ENCODE results near the gene HHATL.
A peak's percentile ranks its signal among the peaks of the same experiment; 100 is the strongest.

HHATL gene

DNA sequence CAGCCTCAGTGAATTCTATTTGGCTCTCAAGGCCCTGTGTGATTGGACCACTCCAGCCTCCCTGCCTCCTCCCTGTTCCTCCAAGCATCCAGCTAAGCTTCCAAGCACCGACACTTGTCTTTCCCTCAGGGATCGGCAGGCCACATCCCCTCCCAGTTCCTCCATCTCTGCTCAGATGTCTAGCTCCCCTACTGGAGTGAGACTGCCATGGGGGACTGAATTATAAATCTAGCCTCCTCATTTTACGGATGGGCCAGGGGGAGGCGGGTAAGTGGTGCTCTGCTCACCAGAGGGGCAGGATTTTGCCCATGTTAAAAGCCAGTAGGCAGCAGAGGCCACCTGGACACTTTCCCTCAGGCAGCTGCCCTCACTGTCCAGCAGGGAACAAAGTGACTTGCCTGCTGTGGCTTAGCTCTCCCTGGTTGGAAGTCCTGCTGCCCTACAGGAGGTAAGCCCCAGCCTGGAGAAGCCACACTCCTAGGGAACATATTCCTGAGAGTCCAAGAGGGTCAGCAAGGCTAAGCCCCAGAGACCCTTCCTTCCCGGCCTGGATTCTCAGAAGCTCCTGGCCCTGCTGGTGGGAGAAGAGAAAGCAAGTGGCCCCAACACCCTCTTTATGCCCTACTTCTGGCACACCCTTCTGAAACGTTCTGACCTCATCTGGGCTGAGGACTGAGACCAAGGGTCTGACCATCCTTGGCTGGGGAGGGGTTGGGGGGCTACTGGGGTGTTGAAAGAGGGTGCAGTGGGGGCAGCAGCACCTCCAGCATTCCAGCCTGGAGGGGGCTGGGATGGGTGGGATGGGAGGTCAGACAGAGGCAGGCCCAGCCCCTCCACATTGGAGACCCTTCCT, 9.1 kb upstream of the HHATL start:
- no peak for DNase-seq

DNA sequence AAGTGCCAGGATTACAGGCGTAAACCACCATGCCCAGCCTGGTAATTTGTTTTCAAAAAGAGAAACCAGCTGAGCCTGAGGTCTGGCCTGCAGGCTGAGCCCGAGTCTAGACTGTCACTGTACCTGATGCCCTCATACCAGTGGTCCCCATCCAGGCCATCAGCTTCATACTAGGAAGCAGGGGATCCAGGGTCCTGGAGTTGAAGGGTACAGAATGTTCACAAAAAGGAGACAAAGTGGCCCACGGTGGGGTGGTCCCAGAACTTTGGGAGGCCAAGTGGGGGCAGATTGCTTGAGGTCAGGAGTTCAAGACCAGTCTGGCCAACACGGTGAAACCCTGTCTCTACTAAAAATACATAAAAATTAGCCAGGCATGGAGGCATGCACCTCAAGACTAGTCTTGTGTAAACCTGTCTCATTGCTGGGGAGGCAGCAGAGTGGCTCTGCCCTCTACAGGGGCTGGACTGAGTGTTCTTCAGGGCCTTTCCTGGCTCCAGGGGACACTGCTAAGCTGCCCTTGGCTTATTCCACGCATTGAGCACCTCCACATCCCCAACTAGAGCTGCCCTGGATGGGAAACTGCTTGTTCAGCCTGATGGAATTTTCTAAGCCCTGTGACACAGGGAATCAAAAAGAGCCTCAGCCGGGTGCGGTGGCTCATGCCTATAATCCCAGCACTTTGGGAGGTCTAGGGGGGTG, 7.9 kb upstream of the HHATL start:
- no peak for DNase-seq

DNA sequence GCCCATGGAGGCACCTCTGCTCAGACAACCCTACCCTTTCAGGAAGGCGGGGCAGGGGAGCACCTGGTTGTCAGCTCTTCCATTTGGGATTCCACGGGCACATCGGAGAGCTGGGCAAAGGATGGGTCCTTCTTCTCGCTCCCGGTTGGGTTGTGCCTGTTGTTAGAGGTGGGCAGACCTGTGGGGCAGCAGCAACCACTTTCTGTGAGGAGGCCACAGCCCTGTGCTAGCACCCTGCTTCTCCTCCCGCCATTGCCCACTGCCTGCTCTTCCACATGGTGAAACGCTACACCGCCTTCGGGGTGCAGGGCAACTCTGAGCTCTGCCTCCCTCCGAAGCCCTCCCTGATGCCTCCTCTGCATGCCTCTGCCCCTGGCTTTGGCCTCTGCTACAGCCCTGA, 7.0 kb upstream of the HHATL start:
- no peak for DNase-seq

DNA sequence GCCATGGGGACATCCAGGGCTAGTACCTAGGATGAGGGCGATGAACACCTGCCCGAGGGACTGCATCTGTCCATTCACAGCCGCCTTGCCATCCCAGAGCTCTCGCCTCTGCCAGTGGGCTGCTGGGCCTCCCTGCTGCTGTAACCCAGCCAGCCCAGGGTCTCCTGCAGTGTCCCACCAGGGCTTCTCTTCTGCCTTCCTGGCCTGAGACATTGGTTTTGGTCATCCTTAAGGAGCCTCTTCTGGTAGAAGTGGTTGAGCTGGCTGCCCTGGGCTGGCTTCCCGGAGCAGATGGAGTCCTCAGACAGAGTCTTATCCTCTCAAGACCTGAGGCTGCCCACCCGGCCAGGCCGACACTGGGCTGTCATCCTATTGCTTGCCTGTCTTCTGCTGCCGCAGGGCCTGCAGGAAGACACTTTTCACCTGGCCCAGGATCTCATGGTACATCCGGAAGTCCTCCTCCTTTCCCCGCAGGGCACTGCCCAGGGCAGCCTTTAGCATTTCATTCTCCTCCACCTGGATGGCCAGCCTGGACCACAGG, 6.1 kb upstream of the HHATL start:
- DNase-seq: no peak

DNA sequence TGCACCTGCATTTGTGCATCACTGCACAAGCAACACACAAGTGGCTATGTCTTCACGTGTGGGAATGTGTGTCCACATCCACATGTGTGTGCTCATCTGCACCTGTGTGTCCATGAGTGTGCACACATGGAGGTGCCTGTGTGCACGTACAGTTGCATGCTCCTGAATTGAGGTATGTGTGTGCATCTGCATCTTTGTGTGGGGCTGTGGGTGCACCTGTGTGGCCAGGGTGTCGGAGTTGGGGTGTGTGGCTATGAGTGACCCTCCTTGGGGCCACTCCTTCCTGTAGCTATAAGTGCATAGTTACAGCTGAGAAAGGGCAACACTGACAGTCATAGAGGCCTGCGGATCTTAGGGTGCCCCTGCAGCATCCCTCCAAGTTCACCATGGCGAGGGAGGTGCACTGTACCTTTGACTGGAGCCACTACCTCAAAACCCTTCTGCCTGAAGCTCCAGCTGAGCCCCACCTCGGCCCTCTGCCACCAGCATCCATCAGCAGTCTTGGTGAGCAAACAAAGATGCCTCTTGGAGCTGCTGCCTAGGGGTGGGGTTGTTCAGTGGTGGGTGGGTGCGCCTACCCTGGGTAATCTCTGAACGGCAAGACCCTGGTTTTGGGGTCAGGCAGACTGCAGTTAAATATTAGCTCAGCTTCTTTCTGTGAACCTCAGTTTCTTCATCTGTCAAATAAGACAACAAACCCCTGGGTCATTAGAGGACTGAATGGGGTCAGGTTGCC, 5.2 kb upstream of the HHATL start:
- no peak for DNase-seq

DNA sequence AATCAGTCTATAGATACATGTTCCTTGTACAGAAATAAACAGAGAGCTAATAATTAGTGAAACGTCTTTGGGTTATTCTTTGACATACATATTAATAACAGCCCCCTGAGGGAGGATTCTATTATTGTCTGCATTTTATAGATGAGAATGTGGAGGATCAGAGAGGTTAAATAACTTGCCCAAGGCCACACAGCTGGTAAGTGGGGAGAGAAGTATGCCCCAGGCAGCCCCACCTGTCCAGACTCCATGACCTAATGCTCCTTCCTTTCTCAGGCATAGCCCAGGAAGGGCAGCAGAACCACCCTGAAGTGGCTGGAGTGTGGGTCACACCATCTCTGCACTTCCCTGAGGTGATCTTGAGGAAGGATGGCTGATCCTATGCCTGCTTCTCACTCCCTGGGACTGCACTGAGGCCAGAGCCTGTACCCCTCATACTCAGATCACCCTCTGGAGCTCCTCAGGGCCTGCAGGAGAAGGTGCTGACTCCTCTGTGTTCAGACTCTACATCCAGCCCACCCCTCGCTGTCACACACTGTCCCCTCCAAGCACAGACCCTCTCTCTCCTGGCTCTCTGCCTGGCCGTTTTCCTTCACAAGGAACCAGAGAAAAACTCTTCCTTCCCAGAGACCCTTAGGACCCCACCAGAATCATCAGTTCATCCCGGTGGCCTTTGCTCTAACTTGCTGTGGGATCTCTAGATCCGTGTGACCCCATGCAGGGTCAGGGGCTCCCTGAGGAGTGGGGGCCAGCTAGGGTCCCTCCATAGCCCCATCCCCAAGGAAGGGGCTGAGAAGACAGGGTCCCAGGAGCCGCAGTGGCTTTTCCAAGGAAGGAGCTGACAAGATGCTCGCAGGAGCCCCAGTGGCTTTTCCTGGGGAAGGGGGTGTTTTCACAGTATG, 4.4 kb upstream of the HHATL start:
- DNase-seq: no peak

DNA sequence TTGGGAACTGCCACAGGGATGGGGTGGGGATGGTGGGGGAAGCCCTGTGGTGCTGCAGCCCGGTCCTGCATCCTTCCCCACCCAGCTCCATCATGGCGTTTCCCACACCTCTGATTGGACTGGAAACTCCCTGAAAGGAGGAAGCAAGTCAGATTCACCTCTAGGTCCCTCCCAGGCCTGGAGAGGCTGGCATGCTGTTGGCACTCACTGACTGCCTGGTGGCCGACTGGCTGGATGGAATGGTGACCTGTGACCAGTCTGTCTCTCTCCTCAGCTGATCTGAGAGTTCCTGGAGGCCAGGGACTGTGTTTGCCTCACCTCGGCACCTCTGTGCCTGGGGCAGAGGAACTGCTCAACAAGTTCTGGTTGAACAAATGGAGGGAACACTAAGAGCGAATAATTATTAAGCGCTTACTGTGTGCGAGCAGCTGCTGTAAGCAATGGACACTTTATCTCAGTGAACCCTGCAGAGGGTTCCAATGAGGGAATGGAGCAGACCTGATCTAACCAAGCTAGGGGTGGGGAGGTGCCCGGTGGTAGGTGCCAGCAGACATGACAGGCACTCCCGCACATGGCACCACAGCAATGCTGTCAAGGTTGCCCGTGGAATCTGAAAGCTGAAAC, 3.5 kb upstream of the HHATL start:
- DNase-seq: no peak

DNA sequence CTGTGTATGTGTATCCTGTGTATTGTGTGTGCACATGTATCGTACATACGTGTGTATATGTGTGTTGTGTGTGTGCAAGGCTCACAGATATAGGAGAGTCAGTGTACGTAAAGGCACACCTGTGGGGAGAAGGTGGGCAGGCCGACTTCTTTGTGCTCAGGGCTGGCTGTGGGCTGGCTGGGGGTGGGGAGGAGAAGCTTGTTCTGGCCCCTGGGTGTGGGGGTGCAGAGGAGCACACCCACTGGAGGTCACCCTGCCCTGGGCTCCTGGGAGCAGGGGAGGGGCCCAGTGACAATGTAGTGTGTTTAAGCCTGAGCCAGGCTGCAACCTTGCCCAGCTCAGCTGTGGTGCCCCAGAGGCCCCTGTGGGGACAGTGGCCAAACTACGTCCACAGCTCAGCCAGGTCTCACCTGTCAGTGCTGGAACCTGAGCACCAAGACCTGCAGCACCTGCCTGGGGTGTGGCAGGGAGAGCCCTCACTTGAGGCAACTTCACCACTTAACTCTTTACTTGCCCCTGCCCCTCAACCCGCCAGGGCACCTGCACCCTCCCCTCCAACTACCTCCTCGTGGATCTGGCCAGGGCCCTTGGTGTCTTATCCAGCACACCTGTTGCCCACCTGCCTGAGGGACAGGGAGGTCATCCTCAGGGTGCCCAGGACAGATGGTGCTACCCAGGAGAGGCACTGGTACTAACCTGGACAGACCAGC, 2.6 kb upstream of the HHATL start:
- no peak for DNase-seq

DNA sequence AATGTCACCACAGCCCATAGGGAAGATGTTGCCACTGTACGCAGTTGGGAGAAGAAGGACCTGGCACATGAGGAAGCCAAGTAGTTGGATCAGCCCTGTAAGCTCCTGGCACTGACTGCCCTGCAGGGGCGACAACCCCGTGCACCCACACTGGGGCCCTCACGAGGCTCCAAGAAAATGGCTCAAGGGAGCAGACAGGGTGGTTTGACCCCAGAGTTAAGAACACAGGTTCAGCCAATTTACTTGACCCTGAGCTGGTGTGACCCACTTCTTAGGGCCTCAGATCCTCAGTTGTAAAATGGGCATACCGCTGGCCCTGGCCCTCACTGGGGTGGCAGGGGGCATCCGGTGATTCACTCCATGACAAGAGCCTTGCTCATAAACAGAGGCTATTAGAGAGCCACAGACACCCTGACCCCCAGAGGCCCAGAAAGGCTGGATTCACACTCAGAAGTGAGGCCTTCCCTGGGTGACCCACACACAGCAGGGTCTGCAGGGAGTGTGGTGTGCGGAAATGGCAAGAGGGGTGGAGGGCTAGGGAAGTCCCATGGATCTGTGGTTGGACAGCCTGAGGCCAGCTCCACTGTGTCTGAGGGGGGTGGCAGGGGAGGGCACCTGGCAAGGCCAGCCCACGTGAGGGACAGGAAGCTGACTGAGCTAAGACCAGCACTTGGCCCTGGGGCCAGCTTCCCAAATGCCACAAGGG, 1.7 kb upstream of the HHATL start:
- no peak for DNase-seq

DNA sequence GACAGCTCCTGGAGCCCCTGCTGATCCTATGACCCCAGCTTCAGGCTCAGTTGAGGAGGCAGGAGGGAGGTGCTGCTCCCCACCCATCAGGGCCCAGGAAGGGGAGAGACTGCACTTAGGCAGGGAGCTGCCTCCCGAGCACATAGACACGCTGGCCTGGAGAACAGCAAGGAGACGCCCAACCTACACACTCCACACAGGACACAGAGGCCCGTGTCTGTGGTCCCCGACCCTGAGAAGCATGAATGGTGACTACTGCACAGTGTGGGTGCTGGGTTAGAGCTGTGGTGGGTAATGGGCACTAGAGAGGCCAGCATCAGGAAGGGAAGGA, 1.1 kb upstream of the HHATL start:
- DNase-seq: no peak

DNA sequence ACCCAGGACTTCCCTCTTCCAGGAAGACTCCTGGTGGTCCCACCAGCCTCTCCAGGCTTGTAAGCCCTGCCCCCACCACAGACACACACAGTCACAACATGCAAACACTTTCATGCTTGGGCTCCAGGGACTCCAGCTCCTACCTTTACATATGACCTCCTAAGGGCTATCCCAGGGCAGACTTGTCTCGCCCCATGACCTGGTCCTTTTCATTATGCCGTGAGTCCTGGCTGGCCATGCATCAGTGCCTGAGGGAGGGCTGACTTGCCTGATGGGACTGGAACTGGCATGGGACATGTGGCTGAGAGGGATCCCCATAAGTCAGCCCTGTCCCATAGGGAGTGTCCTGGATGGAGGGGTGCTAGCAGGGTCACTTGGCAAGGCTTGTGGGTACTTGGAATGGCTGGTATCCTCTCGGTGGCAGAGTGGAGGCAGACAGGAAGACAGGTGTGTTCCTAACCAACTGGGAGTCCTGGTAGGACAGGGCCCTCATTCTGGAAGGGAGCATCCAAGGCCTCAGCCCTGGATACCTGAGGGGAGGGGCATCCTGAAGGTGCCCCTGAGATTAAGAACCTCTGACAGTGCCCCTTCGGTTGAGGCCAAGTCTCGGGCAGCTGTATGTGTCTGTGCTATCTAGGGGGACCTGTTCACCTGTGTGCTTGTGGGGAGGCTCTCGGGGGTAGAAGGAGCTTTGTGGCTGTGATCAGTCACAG, 540 bp upstream of the HHATL start:
- no peak for DNase-seq

DNA sequence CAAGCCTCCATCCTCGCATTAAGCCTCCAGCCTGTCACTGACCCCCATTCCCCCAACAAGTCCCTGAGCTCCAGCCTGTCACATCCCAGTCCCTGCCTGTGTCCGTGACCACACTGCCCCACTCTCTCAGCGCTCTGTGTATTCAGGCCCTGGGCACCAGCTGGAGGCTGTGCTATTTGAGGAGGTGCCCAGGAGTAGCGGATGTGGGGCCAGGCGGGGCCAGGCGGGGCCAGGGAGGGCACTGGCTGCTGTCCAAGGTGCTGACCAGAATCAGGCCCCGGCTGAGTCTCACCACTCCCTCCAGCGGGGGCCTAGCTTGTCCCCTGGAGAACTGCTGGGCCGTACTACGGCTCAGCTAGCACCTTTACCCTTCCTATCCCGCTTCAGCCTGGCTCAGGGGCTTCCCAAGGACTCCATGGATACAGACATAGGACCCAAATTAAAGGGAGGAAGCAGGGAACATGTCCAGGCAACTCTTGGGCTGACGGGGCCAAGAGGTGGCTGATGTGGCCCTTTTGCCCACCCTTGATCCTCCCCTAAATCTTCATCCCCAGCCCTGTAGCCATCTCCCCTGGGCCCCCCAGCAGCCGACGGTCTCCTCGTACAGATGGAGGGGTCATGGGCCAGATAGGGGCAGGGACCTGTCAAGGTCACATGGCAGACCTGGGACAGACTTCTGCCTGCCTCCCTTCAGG, 1.1 kb downstream of the HHATL start:
- DNase-seq: peak; percentile 14

DNA sequence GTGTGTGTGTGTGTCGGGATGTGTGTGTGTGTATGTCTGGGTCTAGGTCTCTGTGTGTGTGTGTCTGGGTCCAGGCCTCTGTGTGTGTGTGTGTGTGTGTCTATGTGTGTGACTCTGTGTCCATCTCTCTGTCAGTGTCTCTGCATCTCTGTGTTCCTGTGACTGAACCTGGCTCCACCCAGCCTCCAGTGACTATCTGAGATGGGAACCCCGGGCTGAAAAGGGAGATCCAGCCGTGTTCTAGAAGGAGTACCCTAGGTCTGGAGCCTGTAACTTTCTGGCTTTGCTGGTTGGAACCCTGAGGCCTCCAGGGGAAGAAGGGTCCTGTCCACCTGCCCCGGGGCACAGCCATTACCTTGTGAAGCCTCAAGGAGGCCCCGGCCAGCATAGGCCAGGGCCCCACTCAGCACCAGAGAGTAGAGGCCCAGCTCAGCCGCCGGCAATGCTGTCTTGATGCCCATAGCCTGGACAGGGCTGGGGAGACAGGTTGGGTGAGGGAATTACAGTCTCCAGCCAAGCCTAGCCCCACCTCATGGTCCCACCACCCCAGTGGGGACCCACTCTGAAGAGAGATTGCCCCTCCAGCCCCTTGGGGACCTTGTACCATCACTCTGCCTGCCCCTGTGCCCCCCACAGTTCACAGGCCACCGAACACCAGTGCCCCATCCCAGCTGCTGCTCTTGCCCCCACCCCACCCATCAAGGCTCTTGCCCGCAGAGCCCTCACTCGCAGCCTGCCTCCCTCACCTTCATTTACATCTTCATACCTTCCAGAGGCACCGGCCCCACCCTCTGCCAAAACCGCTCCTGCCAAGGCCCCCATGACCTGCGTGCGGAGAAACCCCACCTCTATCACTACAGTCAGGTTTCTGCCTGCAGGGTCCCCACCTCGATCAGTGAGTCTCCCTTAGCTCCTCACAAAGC, 2.0 kb downstream of the HHATL start:
- DNase-seq: no peak

DNA sequence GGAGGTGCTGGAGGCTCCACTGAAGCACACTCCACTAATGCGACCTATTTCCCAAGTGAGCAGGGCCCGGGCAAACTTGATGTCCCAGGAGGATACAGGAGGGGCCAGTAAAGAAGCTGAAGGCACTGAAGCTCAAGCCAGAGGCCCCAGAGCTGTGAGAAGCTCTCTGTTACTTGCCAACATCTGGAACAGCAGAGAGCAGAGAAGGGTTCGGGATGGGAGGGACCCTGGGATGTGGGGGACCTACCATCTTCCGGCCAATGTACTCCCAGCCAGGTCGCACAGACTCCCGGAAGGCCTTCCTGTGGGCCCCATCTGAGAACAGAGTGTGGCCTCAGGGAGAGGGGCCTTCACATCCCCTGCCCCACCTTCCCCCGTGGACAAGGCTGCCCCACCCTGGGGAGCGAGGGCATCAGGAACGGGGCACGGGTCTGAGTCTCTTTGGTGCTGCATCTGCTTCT, 3.1 kb downstream of the HHATL start:
- DNase-seq: no peak

DNA sequence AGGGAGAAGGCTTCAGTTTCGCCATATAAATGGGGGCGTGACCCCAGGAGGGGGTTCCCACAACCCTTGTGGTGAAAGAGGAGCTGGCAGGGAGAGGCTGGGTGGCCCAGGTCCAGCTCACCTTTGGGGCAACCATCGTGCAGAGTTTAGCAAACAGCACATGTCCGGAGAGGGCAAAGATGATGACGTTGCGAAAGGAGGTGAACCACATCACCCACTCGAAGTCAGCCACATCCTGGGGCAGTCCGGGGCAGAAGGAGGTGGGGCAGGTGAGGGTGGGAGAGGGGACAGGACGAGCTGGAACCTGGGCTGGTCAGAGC, 3.7 kb downstream of the HHATL start:
- DNase-seq: no peak

DNA sequence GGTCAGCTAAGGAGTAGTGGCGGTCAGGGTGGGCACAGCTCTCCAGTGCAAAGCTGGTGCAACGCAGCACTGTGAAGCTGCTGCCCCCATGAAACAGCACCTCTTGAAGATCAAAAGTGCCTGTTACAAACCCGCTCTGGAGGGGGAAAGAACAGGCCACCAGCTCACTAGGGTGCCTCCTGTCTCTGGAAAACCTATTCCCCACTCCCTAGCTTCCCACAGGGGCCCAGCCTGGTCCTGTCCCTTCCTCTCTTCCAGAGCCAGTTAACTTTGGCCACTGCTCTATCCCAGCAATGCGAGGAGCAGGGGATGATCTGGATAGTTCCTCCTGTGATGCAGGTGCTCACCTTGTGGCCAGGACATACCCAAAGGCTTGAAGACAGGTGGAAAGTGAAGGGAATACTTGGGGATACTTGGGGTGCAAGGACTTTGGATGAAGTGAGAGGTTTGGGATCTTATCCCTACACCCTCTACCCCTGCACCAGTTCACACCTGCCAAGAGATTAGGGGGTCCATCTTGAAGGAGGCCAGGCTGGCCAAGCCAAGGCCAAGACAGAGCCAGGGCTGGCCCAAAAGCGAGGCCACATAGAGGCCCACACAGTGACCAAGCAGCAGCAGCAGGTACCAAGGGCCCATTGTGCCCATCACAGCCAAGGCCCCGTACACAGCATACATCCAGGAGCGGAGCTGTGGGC, 4.2 kb downstream of the HHATL start:
- DNase-seq: no peak

DNA sequence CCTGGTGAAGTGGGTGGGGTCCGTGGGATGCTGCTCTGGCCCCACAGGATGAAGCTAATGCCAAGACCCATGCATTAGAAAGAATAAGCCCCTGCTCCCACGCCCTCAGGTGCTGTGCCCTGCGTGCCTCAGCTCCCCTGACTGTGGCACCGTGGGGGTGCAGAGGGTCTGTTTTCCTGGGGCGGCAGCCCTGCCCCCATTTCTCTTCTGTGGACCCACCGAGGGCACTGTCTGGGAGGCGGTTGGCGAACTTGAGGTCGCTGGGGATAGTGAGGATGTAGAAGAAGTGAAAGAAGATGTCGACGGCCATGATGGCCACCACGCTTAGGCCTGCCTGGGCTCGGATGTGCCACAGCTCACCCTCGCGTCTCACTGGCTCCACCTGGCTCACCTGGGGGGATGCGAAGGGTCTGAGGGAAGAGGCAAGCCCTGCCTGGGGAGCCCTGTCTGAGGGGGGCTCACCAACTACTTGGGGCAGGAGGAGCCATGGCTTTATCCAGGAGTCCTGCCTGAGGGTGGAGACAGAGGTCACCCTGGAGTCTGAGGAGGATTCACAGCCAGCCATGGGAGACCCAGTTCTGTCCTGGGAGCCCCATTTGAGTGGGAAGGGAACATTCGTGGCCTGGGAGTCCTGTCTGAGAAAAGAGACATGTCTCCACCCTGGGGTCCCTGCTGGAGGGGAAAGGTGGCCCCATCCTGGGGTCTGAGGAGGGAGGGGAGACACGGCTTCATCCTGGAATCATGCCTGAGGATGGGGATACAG, 5.1 kb downstream of the HHATL start:
- DNase-seq: no peak
